GM23338 (cell line): ENCODE measurements around the gene FDXACB1. TPM values are rescaled to one million over a fixed set of nuclear protein-coding genes. Genes with fewer than 3 reads are reported as not detected.

ENCODE experiments used
- ATAC-seq: fragments of 200-7000 bp; cut with Tn5 transposase; 3 replicates; pipeline ENCODE4 v1.9.1; 2020
- DNase-seq: peaks from one replicate; pipeline ENCODE4 v3.0.0-alpha.2; 2015; ENCODE audit warnings: low spot score
- H2AFZ ChIP-seq: fragments of 200-600 bp; sonication (generic); 2 replicates; pipeline ENCODE4 v1.8.0; 2016; ENCODE audit warnings: antibody characterized with exemption, mild to moderate bottlenecking, moderate library complexity
- H3F3A ChIP-seq: fragments of 200-600 bp; sonication (generic); replicated peaks from 2 replicates; pipeline ENCODE4 v1.8.0; 2017; ENCODE audit warnings: antibody characterized with exemption, mixed run types, low read depth
- H3K27ac ChIP-seq: fragments of 200-600 bp; sonication (generic); 2 replicates; pipeline ENCODE4 v1.6.1; 2016; ENCODE audit warnings: low read depth
- H3K27me3 ChIP-seq: fragments of 200-600 bp; sonication (generic); 2 replicates; pipeline ENCODE4 v1.8.0; 2016; ENCODE audit warnings: mild to moderate bottlenecking, mixed run types, moderate library complexity; ENCODE audit not compliant: insufficient read depth
- H3K36me3 ChIP-seq: fragments of 200-600 bp; sonication (generic); 2 replicates; pipeline ENCODE4 v1.8.0; 2016; ENCODE audit warnings: mild to moderate bottlenecking; ENCODE audit not compliant: insufficient read depth
- H3K4me1 ChIP-seq: fragments of 200-600 bp; sonication (generic); 2 replicates; pipeline ENCODE4 v1.8.0; 2016; ENCODE audit warnings: mild to moderate bottlenecking, moderate library complexity; ENCODE audit not compliant: insufficient read depth
- H3K4me2 ChIP-seq: fragments of 200-600 bp; sonication (generic); 2 replicates; pipeline ENCODE4 v1.7.1; 2017; ENCODE audit warnings: mixed run types
- H3K4me3 ChIP-seq: fragments of 200-600 bp; sonication (generic); 2 replicates; pipeline ENCODE4 v1.6.1; 2016; ENCODE audit warnings: mixed run types
- H3K79me2 ChIP-seq: fragments of 200-600 bp; sonication (generic); replicated peaks from 2 replicates; pipeline ENCODE4 v1.8.0; 2017; ENCODE audit warnings: mild to moderate bottlenecking; ENCODE audit not compliant: insufficient read depth
- H3K9me2 ChIP-seq: fragments of 200-600 bp; sonication (generic); 2 replicates; pipeline ENCODE4 v1.8.0; 2017; ENCODE audit not compliant: insufficient read depth
- H4K20me1 ChIP-seq: fragments of 200-600 bp; sonication (generic); replicated peaks from 2 replicates; pipeline ENCODE4 v1.8.0; 2017; ENCODE audit warnings: mild to moderate bottlenecking; ENCODE audit not compliant: insufficient read depth
- H3K27ac Mint-ChIP-seq: 2 replicates; pipeline ENCODE4 v1.8.0; 2020; ENCODE audit warnings: inconsistent platforms, mild to moderate bottlenecking, moderate library complexity, mixed read lengths
- H3K27me3 Mint-ChIP-seq: 3 replicates; pipeline ENCODE4 v1.8.0; 2022; ENCODE audit warnings: low read depth, mild to moderate bottlenecking, moderate library complexity, mixed read lengths, inconsistent platforms; ENCODE audit not compliant: insufficient read depth, poor library complexity
- H3K36me3 Mint-ChIP-seq: 3 replicates; pipeline ENCODE4 v1.8.0; 2021; ENCODE audit warnings: low read depth, mild to moderate bottlenecking, inconsistent platforms, moderate library complexity, mixed read lengths
- H3K4me1 Mint-ChIP-seq: 3 replicates; pipeline ENCODE4 v1.8.0; 2020; ENCODE audit warnings: mild to moderate bottlenecking, inconsistent platforms, mixed read lengths
- H3K4me3 Mint-ChIP-seq: 3 replicates; pipeline ENCODE4 v1.8.0; 2021; ENCODE audit warnings: moderate library complexity, mild to moderate bottlenecking, inconsistent platforms, mixed read lengths
- H3K9me3 Mint-ChIP-seq: 3 replicates; pipeline ENCODE4 v1.8.0; 2020; ENCODE audit warnings: moderate library complexity, mild to moderate bottlenecking, inconsistent platforms, mixed read lengths
- CREB1 ChIP-seq: fragments of 250-450 bp; sonication (Bioruptor Pico); IDR thresholded peaks from 2 replicates; pipeline ENCODE4 v1.5.0; 2020; ENCODE audit warnings: low read depth, mild to moderate bottlenecking, moderate library complexity
- CTCF ChIP-seq, 2 experiments: fragments of 200-600 bp in 1 of 2; sonication (generic) in 1 of 2; conservative IDR thresholded peaks; 2 replicates each; pipeline versions ENCODE4 v1.5.1 to v1.6.1; 2016 to 2017; ENCODE audit warnings: antibody characterized with exemption in 2 of 2, low read depth in 2 of 2, mild to moderate bottlenecking in 2 of 2, moderate library complexity in 1 of 2
- JUNB ChIP-seq: IDR thresholded peaks from one replicate; pipeline ENCODE4 v1.6.1; 2016; ENCODE audit warnings: antibody characterized with exemption; ENCODE audit not compliant: unreplicated experiment
- NANOG ChIP-seq: IDR thresholded peaks from 2 replicates; pipeline ENCODE4 v1.6.1; 2016; ENCODE audit warnings: antibody characterized with exemption, borderline replicate concordance
- POLR2AphosphoS5 ChIP-seq: IDR thresholded peaks from 2 replicates; pipeline ENCODE4 v1.6.1; 2016; ENCODE audit warnings: antibody characterized with exemption, low read depth
- ZNF114 ChIP-seq: fragments of 250-450 bp; sonication (Bioruptor Pico); IDR thresholded peaks from 2 replicates; pipeline ENCODE4 v1.5.0; 2020; ENCODE audit warnings: mild to moderate bottlenecking, moderate library complexity
- ZNF331 ChIP-seq: fragments of 250-450 bp; sonication (Bioruptor Pico); IDR thresholded peaks from 2 replicates; pipeline ENCODE4 v1.5.0; 2020; ENCODE audit warnings: low read depth, mild to moderate bottlenecking, moderate library complexity
- ZNF462 ChIP-seq: fragments of 250-450 bp; sonication (Bioruptor Pico); IDR thresholded peaks from 2 replicates; pipeline ENCODE4 v1.5.0; 2020; ENCODE audit warnings: mild to moderate bottlenecking, moderate library complexity
- polyA plus RNA-seq: library from polyadenylated mRNA; unstranded; fragments of >200 nt; fragmentation: Nextera tagmentation; extraction: Ambion mirVana; gene quantifications from 2 replicates; pipeline ENCODE4 v1.2.1, GENCODE V29; 2016
- total RNA-seq: library from RNA; depleted of rRNA; stranded (reverse); fragments of >200 nt; shearing (Covaris generic); gene quantifications from 2 replicates; pipeline ENCODE4 v1.2.3, GENCODE V29; 2014

The FDXACB1 gene
- total and polyA plus RNA-seq, 2 experiments from 2014 or later, result 1.6 to 2.4 TPM

DNA sequence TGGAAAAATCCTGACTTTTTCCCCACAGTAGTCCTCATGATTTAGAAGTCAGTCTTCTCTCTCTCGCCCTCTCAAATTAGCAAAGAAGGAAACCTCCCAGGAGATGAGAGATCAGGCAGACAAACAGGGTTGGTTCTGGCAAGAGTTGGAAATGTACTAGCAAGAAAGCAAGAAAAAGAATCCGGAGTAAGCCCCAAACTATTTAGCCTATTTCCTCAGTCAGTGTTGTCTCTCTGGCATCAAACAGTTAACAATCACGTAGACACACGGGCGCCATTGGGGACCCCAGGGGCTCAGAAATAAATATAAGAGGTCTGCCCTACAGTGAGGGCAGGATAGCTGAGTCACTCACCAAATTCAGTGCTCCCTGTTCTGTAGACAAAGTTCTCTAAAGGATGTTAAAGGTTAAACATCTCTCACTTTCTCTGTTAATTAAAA lies 44.4 kb upstream of the FDXACB1 start (continued):
- TF ChIP-seq CTCF (conservative IDR thresholded peaks at IDR 0.05; ENCODE audit: low read depth in 2 of 2) (no peak), POLR2AphosphoS5 (no peak), ZNF462 (CRISPR knock-in tag) (no peak), NANOG (no peak), JUNB (no peak)

DNA sequence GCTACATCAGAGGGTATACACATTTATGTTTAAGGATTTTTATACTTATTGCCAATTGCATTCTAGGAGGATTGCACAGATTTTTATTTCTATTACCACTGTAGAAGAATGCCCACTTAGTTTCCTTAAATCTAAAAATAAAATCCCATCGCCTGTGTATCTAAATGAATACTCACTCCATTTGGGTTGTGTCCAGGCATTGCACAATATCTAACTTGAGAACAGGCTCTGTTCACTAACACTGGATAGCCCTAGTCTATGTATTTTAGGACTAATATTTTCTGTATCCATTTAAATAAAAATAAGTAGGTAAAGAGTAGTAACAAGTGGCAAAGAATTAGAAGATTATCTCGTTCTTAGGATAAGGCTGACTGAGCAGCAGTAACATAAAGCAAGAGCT lies 43.8 kb upstream of the FDXACB1 start:
- H4K20me1 ChIP-seq, result no peaks in the 10 kb centered on the region
- Mint-ChIP-seq H3K36me3 (no peaks in the 10 kb centered on the region), H3K27ac (no peak overlapping the region; the same call in 1 of the 2 replicates), H3K9me3 (peaks cover 3% of the 10 kb centered on the region; the same call in 1 of the 3 replicates), H3K4me1 (peaks cover 41% of the 10 kb centered on the region), H3K27me3 (peaks cover 3% of the 10 kb centered on the region), H3K4me3 (no peak overlapping the region)
- DNase-seq (no peak), ATAC-seq (no peak)
- H3K4me2 ChIP-seq, result no peak overlapping the region
- no peak overlapping the region for H3K27ac ChIP-seq
- H3K27me3 ChIP-seq, result no peaks in the 10 kb centered on the region
- no peaks in the 10 kb centered on the region for H3K9me2 ChIP-seq
- no peaks in the 10 kb centered on the region for H3K79me2 ChIP-seq
- peaks cover 27% of the 10 kb centered on the region for H3K4me1 ChIP-seq
- H2AFZ ChIP-seq, result no peak overlapping the region; the same call in 1 of the 2 replicates
- no peaks in the 10 kb centered on the region; the same call in 1 of the 2 replicates for H3F3A ChIP-seq
- no peaks in the 10 kb centered on the region for H3K36me3 ChIP-seq
- no peak overlapping the region for H3K4me3 ChIP-seq
- TF ChIP-seq JUNB, result no peak
- TF ChIP-seq ZNF331 (CRISPR knock-in tag), result no peak
- no peak for TF ChIP-seq NANOG
- TF ChIP-seq ZNF462 (CRISPR knock-in tag), result no peak
- no peak for TF ChIP-seq POLR2AphosphoS5
- no peak for TF ChIP-seq ZNF114 (CRISPR knock-in tag)
- TF ChIP-seq CREB1 (CRISPR knock-in tag), result no peak
